Inflammatory macrophage (primary cell): Measurements from ENCODE around the gene TNFRSF14.

ENCODE experiments used
- DNase-seq, 2 donors: peaks; one replicate each; pipeline ENCODE4 v3.0.0-alpha.2; 2020 to 2022
- total RNA-seq, 18 experiments: gene quantifications; one replicate each; lab custom pipeline; 2026; ENCODE audit warnings: mixed read lengths in 6 of 18, inconsistent platforms in 2 of 18; lab: John Stamatoyannopoulos, UW

TNFRSF14 gene
- 79.8 to 298 (median 146) reads per million in 18 experiments for total RNA-seq

- peak; percentile 28 to 53 for DNase-seq
These were observed at the start of gene TNFRSF14 for GRCh38 chr1:2556277-2556677. Gene TNFRSF14 (plus strand): TSS chr1:2556371. CDS start chr1:2556665, 294 bp downstream.

GRCh38 chr1:2506901-2507565, 49.1 kb upstream of the TNFRSF14 start:
- DNase-seq: no peak

- no peak for DNase-seq
These were observed 48.4 kb upstream of the TNFRSF14 start for GRCh38 chr1:2507744-2508155.

GRCh38 chr1:2508180-2508579, 48.0 kb upstream of the TNFRSF14 start:
- no peak for DNase-seq

GRCh38 chr1:2508751-2509150, 47.4 kb upstream of the TNFRSF14 start:
- DNase-seq: no peak

- DNase-seq: no peak
These were observed 46.6 kb upstream of the TNFRSF14 start for GRCh38 chr1:2509589-2509988.

GRCh38 chr1:2510366-2511155, 45.6 kb upstream of the TNFRSF14 start:
- DNase-seq: no peak

GRCh38 chr1:2512862-2513421, 43.2 kb upstream of the TNFRSF14 start:
- no peak for DNase-seq

GRCh38 chr1:2513939-2514652, 42.1 kb upstream of the TNFRSF14 start:
- DNase-seq: no peak

- no peak for DNase-seq
These were observed 41.1 kb upstream of the TNFRSF14 start for GRCh38 chr1:2514863-2515762.

- DNase-seq: no peak
These were observed 40.4 kb upstream of the TNFRSF14 start for GRCh38 chr1:2515763-2516080.

GRCh38 chr1:2516124-2516523, 40.0 kb upstream of the TNFRSF14 start:
- DNase-seq: no peak

GRCh38 chr1:2516946-2517345, 39.2 kb upstream of the TNFRSF14 start:
- no peak for DNase-seq

GRCh38 chr1:2517966-2518365, 38.2 kb upstream of the TNFRSF14 start:
- no peak for DNase-seq

- no peak for DNase-seq
These were observed 37.6 kb upstream of the TNFRSF14 start for GRCh38 chr1:2518528-2518927.

GRCh38 chr1:2519029-2519685, 37.0 kb upstream of the TNFRSF14 start:
- no peak for DNase-seq

- DNase-seq: no peak
These were observed 36.4 kb upstream of the TNFRSF14 start for GRCh38 chr1:2519729-2520128.

- no peak for DNase-seq
These were observed 36.0 kb upstream of the TNFRSF14 start for GRCh38 chr1:2520206-2520605.

GRCh38 chr1:2520806-2521205, 35.4 kb upstream of the TNFRSF14 start:
- no peak for DNase-seq

- no peak for DNase-seq
These were observed 33.9 kb upstream of the TNFRSF14 start for GRCh38 chr1:2522230-2522629.

GRCh38 chr1:2523191-2523890, 32.8 kb upstream of the TNFRSF14 start:
- DNase-seq: no peak
